Retinal pigment epithelial cell (primary cell): Measurements from ENCODE around the gene MIGA2.

Experiments used
- DNase-seq: peaks from one replicate; pipeline ENCODE4 v3.0.0-alpha.2; 2010; ENCODE audit warnings: low read depth
- H3K4me3 ChIP-seq: 2 replicates; pipeline ENCODE4 v1.5.1; 2011; ENCODE audit warnings: mild to moderate bottlenecking, low read length, control low read depth, moderate library complexity
- CTCF ChIP-seq: conservative IDR thresholded peaks from 2 replicates; pipeline ENCODE4 v1.5.1; 2011; ENCODE audit warnings: low read depth, low read length, control low read depth, inconsistent platforms

Gene MIGA2

GRCh38 chr9:129007766-129008468 is 28.5 kb upstream of the MIGA2 start:
- TF ChIP-seq CTCF: no peak
- no peak for DNase-seq
- no peak overlapping the region for H3K4me3 ChIP-seq

- TF ChIP-seq CTCF: no peak
- DNase-seq: no peak
- no peak overlapping the region for H3K4me3 ChIP-seq
Measured at GRCh38 chr9:129008469-129008965, 27.9 kb upstream of the MIGA2 start.

- no peak for DNase-seq
- H3K4me3 ChIP-seq: no peak overlapping the region
- TF ChIP-seq CTCF: no peak
Measured at GRCh38 chr9:129008986-129009583, 27.3 kb upstream of the MIGA2 start.

GRCh38 chr9:129009584-129010141 is 26.8 kb upstream of the MIGA2 start:
- no peak overlapping the region for H3K4me3 ChIP-seq
- TF ChIP-seq CTCF: no peak
- DNase-seq: no peak

GRCh38 chr9:129010267-129010975 is 26.0 kb upstream of the MIGA2 start:
- DNase-seq: no peak
- no peak for TF ChIP-seq CTCF
- no peak overlapping the region for H3K4me3 ChIP-seq

GRCh38 chr9:129011170-129011569 is 25.3 kb upstream of the MIGA2 start:
- no peak for TF ChIP-seq CTCF
- no peak overlapping the region for H3K4me3 ChIP-seq
- no peak for DNase-seq
